Measurements from ENCODE around the gene CSRP1. TPM values are rescaled to one million over a fixed set of nuclear protein-coding genes. Genes with fewer than 3 reads are reported as not detected.

The CSRP1 gene
- total RNA-seq, 1 experiment from 2014 or later: 94.4 TPM

GRCh38 chr1:201476670-201477344, 30.1 kb downstream of the CSRP1 start:
- Histone ChIP-seq H3K4me1 (ENCODE audit: control insufficient read depth, insufficient read depth, low read length) (peaks cover 9% of the 10 kb centered on the region), H3K27ac (ENCODE audit: low read length) (no peak overlapping the region), H3K27me3 (ENCODE audit: control insufficient read depth, insufficient read depth, low read length) (no peaks in the 10 kb centered on the region), H3K4me3 (ENCODE audit: low read depth in 2 of 2, low read length in 2 of 2) (no peak overlapping the region), H3K9me3 (ENCODE audit: control insufficient read depth, insufficient read depth, low read depth, low read length) (no peaks in the 10 kb centered on the region), H3K36me3 (ENCODE audit: control insufficient read depth, insufficient read depth, low read length) (no peaks in the 10 kb centered on the region)
- POLR2A ChIA-PET: interaction anchor here (0.6 kb wide), 1 partner anchor 15 kb away, joined by 3 read pairs; no protein-coding TSS in a partner anchor
- in situ Hi-C loops (cut with HindIII; ENCODE audit: low pct_unique_long_range_greater_than_20kb, low sequenced_read_pairs): no loop called here
- ATAC-seq: no peak
- CTCF ChIA-PET: interaction anchor here (0.6 kb wide), 1 partner anchor 41 kb away, joined by 3 read pairs; no protein-coding TSS in a partner anchor
- no TSS peak for BruUV-seq (replicated peaks)
- intact Hi-C loops (cut with micrococcal nuclease; ENCODE audit: unreplicated experiment): no loop called here
- DNase-seq (ENCODE audit: low read depth, low spot score): no peak
- TF ChIP-seq, protein P1, sequence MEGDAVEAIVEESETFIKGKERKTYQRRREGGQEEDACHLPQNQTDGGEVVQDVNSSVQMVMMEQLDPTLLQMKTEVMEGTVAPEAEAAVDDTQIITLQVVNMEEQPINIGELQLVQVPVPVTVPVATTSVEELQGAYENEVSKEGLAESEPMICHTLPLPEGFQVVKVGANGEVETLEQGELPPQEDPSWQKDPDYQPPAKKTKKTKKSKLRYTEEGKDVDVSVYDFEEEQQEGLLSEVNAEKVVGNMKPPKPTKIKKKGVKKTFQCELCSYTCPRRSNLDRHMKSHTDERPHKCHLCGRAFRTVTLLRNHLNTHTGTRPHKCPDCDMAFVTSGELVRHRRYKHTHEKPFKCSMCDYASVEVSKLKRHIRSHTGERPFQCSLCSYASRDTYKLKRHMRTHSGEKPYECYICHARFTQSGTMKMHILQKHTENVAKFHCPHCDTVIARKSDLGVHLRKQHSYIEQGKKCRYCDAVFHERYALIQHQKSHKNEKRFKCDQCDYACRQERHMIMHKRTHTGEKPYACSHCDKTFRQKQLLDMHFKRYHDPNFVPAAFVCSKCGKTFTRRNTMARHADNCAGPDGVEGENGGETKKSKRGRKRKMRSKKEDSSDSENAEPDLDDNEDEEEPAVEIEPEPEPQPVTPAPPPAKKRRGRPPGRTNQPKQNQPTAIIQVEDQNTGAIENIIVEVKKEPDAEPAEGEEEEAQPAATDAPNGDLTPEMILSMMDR (IDR thresholded peaks at IDR 0.05): no peak
- no peak for TF ChIP-seq POLR2AphosphoS5 (IDR thresholded peaks at IDR 0.05; ENCODE audit: low read depth, low read length)
- no peak for TF ChIP-seq SIN3A (IDR thresholded peaks at IDR 0.05; ENCODE audit: borderline replicate concordance, insufficient read depth, low read depth, low read length)
- TF ChIP-seq, protein P2, sequence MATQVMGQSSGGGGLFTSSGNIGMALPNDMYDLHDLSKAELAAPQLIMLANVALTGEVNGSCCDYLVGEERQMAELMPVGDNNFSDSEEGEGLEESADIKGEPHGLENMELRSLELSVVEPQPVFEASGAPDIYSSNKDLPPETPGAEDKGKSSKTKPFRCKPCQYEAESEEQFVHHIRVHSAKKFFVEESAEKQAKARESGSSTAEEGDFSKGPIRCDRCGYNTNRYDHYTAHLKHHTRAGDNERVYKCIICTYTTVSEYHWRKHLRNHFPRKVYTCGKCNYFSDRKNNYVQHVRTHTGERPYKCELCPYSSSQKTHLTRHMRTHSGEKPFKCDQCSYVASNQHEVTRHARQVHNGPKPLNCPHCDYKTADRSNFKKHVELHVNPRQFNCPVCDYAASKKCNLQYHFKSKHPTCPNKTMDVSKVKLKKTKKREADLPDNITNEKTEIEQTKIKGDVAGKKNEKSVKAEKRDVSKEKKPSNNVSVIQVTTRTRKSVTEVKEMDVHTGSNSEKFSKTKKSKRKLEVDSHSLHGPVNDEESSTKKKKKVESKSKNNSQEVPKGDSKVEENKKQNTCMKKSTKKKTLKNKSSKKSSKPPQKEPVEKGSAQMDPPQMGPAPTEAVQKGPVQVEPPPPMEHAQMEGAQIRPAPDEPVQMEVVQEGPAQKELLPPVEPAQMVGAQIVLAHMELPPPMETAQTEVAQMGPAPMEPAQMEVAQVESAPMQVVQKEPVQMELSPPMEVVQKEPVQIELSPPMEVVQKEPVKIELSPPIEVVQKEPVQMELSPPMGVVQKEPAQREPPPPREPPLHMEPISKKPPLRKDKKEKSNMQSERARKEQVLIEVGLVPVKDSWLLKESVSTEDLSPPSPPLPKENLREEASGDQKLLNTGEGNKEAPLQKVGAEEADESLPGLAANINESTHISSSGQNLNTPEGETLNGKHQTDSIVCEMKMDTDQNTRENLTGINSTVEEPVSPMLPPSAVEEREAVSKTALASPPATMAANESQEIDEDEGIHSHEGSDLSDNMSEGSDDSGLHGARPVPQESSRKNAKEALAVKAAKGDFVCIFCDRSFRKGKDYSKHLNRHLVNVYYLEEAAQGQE (IDR thresholded peaks at IDR 0.05; ENCODE audit: insufficient read depth in 1 of 2, low read depth in 2 of 2, low read length in 1 of 2): no peak
- no peak for TF ChIP-seq TCF7L2 (IDR thresholded peaks at IDR 0.05; ENCODE audit: low read depth, low read length)

GRCh38 chr1:201475915-201476669, 30.8 kb downstream of the CSRP1 start:
- H3K27ac ChIP-seq (ENCODE audit: low read length): no peak overlapping the region
- no peak for DNase-seq (ENCODE audit: low read depth, low spot score)
- no peaks in the 10 kb centered on the region for H3K27me3 ChIP-seq (ENCODE audit: control insufficient read depth, insufficient read depth, low read length)
- H3K9me3 ChIP-seq (ENCODE audit: control insufficient read depth, insufficient read depth, low read depth, low read length): no peaks in the 10 kb centered on the region
- ChIA-PET POLR2A (interaction anchor here (0.6 kb wide), 1 partner anchor 15 kb away, joined by 3 read pairs; no protein-coding TSS in a partner anchor), CTCF (interaction anchor here (0.6 kb wide), 1 partner anchor 41 kb away, joined by 3 read pairs; no protein-coding TSS in a partner anchor)
- no peak for ATAC-seq
- intact Hi-C loops (cut with micrococcal nuclease; ENCODE audit: unreplicated experiment) (no loop called here), in situ Hi-C loops (cut with HindIII; ENCODE audit: low pct_unique_long_range_greater_than_20kb, low sequenced_read_pairs) (no loop called here)
- no peaks in the 10 kb centered on the region for H3K36me3 ChIP-seq (ENCODE audit: control insufficient read depth, insufficient read depth, low read length)
- no peak for TF ChIP-seq POLR2AphosphoS5 (IDR thresholded peaks at IDR 0.05; ENCODE audit: low read depth, low read length)
- TF ChIP-seq TCF7L2 (IDR thresholded peaks at IDR 0.05; ENCODE audit: low read depth, low read length): no peak
- TF ChIP-seq, protein P2 (IDR thresholded peaks at IDR 0.05; ENCODE audit: insufficient read depth in 1 of 2, low read depth in 2 of 2, low read length in 1 of 2): no peak
- no TSS peak for BruUV-seq (replicated peaks)
- H3K4me1 ChIP-seq (ENCODE audit: control insufficient read depth, insufficient read depth, low read length): peaks cover 3% of the 10 kb centered on the region
- H3K4me3 ChIP-seq (ENCODE audit: low read depth in 2 of 2, low read length in 2 of 2): no peak overlapping the region

Measured in Panc1 (cell line).